Kidney capillary endothelial cell (primary cell): ENCODE results near the gene PIP4K2A.

Experiments used
- DNase-seq: peaks from one replicate; pipeline ENCODE4 v3.0.0-alpha.2; 2018; ENCODE audit warnings: low spot score

The PIP4K2A gene

GRCh38 chr10:22620140-22620857, 94.1 kb downstream of the PIP4K2A start:
- peak; percentile 77 for DNase-seq

- no peak for DNase-seq
Measured at GRCh38 chr10:22619101-22619500, 95.3 kb downstream of the PIP4K2A start.

GRCh38 chr10:22618078-22618785, 96.1 kb downstream of the PIP4K2A start:
- DNase-seq, result no peak

- no peak for DNase-seq
Measured at GRCh38 chr10:22617516-22617915, 96.9 kb downstream of the PIP4K2A start.

- DNase-seq, result no peak
Measured at GRCh38 chr10:22617051-22617450, 97.3 kb downstream of the PIP4K2A start.

GRCh38 chr10:22615819-22616499, 98.4 kb downstream of the PIP4K2A start:
- peak; percentile 42 for DNase-seq

- DNase-seq, result no peak
Measured at GRCh38 chr10:22615101-22615500, 99.3 kb downstream of the PIP4K2A start.

- no peak for DNase-seq
Measured at GRCh38 chr10:22613011-22613410, 101.4 kb downstream of the PIP4K2A start.

GRCh38 chr10:22612318-22612717, 102.1 kb downstream of the PIP4K2A start:
- no peak for DNase-seq

GRCh38 chr10:22611425-22612115, 102.8 kb downstream of the PIP4K2A start:
- DNase-seq, result no peak

- no peak for DNase-seq
Measured at GRCh38 chr10:22610610-22611009, 103.8 kb downstream of the PIP4K2A start.

GRCh38 chr10:22609719-22610465, 104.5 kb downstream of the PIP4K2A start:
- no peak for DNase-seq

GRCh38 chr10:22609251-22609650, 105.1 kb downstream of the PIP4K2A start:
- no peak for DNase-seq

- DNase-seq, result no peak
Measured at GRCh38 chr10:22607261-22607660, 107.1 kb downstream of the PIP4K2A start.

GRCh38 chr10:22606164-22606614, 108.2 kb downstream of the PIP4K2A start:
- DNase-seq, result peak; percentile 67

- no peak for DNase-seq
Measured at GRCh38 chr10:22605168-22605567, 109.2 kb downstream of the PIP4K2A start.

GRCh38 chr10:22604344-22605126, 109.8 kb downstream of the PIP4K2A start:
- DNase-seq, result no peak

GRCh38 chr10:22603581-22603980, 110.8 kb downstream of the PIP4K2A start:
- DNase-seq, result no peak

- no peak for DNase-seq
Measured at GRCh38 chr10:22601618-22602017, 112.8 kb downstream of the PIP4K2A start.

- DNase-seq, result no peak
Measured at GRCh38 chr10:22599636-22600228, 114.6 kb downstream of the PIP4K2A start.
